HG02642 (cell line): ENCODE results near the gene DNAI2.

ENCODE experiments used
- ATAC-seq: cut with Tn5 transposase; IDR thresholded peaks from one replicate; pipeline ENCODE4 v1.9.1; 2021; ENCODE audit warnings: mild to moderate bottlenecking; ENCODE audit not compliant: unreplicated experiment, poor library complexity

DNAI2 gene, protein sequence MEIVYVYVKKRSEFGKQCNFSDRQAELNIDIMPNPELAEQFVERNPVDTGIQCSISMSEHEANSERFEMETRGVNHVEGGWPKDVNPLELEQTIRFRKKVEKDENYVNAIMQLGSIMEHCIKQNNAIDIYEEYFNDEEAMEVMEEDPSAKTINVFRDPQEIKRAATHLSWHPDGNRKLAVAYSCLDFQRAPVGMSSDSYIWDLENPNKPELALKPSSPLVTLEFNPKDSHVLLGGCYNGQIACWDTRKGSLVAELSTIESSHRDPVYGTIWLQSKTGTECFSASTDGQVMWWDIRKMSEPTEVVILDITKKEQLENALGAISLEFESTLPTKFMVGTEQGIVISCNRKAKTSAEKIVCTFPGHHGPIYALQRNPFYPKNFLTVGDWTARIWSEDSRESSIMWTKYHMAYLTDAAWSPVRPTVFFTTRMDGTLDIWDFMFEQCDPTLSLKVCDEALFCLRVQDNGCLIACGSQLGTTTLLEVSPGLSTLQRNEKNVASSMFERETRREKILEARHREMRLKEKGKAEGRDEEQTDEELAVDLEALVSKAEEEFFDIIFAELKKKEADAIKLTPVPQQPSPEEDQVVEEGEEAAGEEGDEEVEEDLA

DNA sequence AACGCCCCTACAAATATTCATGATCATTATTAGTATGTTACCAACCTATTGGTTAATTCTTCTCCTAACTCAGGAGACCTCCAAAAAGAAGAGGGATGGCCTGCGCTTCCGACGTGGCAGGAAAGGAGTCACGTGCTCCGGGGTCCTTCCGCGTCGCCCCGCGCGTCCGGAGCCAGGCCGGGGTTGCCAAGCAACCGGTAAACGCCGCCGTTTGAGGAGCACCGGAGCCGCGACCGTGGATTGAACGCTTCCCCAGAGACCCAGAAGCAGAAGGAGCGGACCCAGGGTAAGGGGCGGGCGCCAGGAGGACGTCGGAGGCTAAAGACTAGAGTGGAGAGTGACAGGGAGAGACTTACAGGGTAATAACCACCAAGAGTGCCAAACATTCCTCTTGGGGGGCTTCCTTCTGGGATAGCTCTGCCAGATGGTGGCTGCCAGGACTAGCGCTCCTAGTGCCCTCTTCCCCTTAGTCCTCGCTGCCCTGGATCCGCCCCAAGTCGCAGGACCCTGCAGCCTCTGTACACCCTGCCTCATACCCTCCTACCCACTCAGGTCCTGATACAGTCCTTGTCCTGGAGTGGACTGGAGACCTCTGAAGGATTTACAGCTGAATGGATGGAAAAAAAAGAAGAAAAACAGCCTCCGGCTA lies at the start of gene DNAI2:
TSS of gene DNAI2 (plus strand) at position 175 of the 649 bp plus-strand sequence. CDS start 7,584 bp downstream, outside the sequence.
- ATAC-seq, result no peak

DNA sequence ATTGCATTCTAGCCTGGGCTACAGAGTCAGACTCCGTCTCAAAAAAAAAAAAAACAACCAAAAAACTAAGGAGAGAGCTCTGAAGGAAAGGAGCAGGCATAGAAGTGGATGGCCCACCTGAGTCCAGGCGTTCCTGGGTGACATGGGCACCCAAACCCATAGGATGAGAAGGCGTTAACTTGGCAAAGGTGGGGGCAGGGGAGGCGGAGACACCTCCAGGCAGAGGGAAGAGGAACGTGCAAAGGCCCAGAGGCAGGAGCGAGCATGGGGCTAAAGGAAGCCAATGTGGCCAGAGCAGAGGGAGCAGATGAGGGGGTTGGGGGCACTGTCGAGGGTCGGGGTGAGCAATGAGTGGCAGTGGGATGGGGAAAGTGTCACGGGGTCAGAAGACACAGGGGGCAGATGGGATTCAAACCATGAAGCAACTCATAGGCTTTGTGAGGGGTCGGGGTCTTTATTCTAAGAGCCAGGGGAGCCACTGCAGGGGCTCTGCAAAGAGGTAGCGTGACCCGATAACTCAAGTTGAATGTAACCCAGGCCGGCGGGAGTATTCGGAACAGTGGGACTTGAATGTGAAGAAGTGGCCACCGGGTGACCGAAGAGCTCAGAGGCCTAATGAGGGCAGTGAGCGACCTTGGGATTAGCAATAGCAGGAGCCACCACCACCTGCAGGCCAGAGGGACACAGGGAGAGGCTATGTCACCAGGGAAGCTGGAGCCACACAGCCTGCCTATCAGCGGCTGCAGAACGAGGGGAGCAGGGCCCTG lies 48.9 kb upstream of the DNAI2 start:
- no peak for ATAC-seq

DNA sequence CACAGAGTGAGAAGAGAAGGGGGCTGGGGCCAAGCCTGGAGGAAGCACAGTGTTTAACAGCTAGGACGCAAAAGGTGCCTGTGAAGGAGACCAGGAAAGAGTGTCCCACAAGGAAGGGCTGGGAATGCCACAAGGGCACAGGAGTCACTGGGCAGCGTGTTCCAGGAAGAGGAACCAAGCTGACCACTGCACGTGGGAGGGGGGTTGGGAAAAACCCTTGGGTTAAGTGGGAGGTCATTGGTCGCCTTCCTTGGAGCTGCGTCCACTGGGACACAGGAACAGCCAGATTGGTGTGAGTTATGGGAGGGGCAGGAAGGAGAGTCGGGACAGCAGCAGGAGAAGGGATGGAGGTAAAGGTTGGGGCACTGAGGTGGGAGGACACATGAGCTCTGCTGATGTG lies 47.8 kb upstream of the DNAI2 start:
- ATAC-seq, result no peak

DNA sequence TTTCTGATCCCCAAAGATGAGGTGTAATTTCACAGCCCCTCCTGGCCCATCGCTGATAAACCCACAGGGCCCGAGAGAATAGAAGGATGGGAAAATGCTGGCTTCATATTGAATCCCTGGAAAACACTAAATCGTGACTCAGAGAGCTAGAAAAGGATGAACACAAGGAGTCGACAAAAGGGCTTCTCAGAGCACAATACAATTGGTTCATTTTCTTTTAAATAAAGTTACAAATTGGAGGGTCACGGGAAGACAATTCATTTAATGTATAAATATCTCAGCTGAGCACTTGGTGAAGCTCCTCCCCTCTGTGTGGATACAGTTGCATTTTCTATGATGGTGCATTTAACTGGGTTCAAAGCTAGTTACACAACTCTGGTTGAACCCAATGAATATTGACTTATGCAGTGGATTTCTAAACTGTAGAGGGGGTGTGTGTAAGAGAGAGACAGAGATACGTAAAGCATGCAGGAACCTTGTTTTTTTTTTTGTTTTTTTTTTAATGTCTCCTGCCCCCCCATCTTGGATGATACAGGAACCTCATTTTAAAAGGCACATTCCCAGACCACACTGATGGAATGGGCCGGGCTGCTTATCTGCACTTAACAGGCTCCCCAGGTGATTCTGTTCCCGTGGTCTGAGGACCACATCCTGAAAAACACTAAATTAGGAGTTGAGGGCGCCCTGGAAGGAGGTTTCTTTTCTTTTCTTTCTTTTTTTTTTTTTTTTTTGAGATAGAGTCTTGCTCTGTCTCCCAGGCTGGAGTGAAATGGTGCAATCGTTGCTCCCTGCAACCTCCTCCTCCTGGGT lies 46.6 kb upstream of the DNAI2 start:
- ATAC-seq, result no peak

DNA sequence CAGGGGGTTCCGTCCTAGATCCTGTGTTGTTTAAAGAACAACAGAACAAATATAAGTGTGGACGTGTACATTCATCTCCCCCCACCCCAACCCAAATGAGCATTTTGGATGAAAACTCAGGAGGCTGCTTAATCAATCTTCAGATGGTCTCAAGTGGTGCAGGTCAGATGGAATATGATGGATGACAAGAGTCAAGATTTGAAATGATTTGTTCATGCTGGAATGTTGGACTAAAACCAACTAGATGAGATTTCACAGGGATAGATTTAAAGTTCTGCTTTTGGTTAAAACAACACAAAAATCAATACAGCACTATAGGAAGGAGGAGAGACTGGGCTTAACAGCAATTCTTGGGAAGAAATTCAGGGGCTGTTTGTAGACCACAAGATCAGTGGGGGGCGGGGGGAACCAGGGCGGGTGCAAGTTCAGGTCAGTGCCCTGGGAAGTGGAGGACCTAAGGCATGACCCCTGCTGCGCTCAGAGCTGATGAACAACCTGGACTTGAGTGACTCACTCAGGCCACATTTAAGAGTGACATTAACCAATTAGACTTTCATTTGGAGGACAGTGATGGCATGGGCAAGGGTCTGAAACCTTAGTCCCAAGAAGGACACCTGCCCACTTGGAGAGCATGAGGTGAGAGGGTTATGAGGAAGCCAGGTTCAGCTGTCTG lies 45.6 kb upstream of the DNAI2 start:
- no peak for ATAC-seq

DNA sequence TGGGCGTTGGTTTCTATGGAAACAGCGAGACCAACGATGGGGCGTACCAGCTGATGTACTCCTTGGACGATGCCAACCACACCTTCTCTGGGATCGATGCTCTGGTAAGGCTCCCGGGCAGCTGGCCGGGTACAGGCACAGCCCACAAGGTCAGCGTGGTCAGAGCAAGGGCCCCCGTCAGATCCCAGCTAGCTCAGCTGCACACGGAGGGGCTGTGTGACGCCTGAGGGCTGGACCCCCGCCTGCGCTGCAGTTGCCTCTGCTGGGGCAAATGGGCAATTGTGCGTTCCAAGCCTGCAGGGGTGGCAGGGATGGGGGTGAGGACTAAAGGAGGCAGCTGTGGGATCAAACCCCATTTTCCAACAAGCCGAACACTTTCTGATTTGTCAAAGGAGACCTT lies 43.1 kb upstream of the DNAI2 start:
- no peak for ATAC-seq

DNA sequence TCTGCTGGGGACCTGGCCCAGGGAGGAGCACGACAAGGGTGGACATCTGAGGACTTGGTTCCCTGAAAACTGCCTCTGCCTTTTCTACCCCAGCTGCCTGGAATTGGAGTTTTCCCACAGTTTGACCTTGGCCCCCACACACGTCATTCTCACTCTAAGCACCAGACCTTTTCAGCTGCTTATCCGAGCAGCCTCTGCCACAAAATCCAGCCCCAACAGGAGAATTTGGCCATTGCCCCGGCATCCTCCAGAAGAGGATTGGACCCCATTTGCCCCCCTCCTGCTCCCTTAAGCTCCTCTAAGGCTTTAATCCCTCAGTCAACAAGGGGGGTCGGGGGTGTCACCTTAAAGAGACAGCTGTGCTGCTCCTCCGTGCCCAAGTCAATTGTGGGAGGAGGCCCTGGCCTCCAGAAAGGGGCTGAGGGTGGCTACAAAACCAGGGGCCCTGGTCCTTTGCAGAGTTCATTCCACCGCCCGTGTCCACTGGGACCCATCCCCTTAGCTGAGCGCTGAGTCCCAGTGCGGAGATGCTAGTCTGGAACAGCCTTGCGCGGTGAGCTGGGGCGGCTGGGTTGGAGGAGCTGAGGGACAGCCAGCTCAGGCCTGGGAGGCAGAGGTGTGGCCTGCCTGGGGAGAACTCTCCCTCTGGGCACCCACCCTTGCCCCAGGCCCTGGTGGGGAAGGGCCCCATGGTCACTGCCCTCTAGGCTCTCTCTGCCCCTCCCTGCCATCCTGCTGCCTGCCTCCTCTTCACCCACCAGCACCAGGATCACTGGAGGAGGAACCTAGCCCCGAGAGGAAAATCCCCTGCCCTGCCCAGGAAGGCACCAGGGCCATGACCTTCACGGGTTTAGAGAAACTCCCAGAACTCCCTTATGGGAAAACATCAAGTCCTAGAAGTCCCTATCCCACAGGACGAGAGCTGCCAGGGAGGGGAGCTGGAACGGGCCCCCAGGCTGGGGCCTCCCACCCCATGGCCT lies 41.8 kb upstream of the DNAI2 start:
- ATAC-seq, result no peak

DNA sequence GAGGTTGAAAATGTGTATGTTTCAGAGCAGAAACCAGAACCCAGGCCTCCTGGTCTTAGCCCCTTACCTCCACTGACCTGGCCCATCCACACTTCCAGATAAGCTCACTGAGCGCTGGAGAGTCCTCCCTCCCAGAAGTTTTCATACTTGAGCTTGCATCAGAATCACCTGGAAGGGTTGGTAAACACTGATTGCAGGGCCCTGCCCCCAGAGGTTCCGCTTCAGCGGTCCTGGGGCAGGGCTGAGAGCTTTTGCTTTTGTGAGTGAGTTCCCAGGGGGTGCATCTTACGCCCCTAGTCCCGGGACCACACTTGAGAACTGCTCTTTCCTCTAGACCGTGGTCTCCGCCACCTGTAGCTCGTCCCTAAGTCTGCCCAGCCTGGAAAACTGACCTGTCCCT lies 40.1 kb upstream of the DNAI2 start:
- no peak for ATAC-seq

DNA sequence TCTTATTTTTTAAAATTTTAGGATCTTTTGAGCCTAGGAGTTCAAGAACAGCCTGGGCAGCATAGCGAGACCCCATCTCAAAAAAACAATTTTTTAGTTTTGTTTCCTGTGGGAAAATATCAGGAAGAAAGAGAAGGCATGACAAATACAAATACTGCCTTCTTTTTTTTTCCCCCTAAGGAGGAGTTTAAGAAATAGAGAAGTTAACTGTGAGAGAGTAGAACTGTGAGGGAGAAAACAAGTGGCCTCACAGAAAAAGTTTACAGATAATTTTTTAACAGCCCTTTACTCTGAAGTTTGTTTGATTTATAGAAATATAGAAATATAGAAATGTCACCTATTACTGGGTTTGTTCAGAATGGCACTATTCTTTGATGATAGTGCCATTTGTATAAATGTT lies 39.5 kb upstream of the DNAI2 start:
- ATAC-seq, result no peak

DNA sequence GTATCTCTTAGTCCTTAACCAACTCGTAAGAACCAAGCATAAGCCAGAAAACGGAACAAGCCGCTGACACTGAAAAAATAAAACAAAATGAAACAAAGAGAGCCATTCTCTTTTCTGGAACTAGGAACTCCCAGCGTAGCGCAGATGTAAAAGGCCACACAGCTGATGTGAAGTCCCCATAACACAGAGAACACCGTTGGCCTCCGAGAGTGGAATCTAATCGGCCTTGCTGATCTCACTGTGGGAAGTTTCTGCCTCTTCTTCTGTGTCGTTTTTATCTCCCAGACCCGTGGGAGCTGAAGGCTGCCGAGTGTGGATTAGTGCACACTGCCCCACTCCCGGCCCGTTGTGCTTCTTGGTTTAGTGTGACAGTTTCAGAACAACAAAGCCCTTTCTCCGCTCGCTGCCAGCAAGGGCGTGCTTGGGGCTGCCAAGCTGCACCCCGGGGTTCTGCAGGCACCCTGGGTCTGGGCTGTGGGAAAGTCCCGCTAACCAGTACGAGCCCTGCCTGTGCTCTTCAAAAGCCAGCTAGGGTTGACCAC lies 38.9 kb upstream of the DNAI2 start:
- no peak for ATAC-seq

DNA sequence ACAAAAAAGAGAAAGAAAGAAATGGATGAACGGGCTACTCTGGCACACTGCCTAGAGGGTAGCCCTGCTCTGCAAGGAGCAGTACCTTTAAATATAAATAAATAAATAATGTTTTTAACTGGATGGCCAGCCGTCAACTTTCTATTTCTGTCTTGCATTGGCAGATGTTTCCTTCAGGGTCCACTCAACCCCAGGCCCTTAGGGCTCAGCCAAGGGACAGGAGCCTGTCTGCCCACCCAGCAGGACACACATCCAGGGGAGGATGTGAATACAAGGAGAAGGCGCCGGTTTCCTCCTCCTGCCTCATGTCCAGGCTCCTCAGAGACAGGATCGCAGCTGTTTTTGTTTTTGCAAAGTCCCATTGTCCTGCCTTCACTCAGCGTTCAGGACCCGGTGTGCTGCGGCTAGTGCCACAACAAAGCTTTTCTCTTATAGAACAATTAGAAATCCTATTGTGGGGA lies 38.1 kb upstream of the DNAI2 start:
- ATAC-seq, result no peak

DNA sequence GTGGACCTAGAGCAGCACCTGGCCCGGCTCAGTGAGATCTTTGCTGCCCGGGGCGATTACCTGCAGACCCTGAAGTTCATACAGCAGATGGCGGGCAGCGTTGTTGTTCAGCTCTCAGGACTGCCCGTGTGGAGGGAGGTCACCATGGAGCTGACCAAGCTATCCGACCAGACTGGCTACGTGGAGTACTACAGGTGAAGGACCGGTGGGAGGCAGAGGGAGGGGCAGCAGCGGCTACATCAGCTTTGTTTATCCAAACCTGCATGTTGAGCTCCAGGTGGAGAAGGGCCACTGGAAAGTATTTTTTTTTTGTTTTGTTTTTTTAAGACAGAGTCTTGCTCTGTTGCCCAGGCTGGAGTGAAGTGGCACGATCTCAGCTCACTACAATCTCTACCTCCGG lies 36.7 kb upstream of the DNAI2 start:
- no peak for ATAC-seq

DNA sequence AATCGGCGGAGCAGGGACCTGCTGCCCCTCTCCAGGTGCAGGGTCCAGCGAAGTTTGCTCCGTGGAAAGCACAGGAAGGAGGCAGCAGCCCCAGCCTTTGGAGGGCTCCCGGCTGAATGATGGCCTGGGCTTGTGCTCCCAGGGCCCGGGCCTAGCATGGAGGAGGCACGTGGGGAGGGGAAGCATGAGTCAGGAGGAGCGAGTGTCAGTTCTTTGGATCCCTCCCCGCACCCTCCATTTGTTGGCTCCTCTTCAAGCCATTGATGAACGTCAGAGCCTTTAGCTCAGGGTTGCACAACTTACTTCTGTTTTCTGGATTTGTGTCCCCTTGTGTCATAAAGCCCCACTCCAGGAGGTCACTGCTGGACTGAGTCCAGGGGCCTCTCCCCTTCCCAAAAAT lies 34.9 kb upstream of the DNAI2 start:
- ATAC-seq, result no peak

DNA sequence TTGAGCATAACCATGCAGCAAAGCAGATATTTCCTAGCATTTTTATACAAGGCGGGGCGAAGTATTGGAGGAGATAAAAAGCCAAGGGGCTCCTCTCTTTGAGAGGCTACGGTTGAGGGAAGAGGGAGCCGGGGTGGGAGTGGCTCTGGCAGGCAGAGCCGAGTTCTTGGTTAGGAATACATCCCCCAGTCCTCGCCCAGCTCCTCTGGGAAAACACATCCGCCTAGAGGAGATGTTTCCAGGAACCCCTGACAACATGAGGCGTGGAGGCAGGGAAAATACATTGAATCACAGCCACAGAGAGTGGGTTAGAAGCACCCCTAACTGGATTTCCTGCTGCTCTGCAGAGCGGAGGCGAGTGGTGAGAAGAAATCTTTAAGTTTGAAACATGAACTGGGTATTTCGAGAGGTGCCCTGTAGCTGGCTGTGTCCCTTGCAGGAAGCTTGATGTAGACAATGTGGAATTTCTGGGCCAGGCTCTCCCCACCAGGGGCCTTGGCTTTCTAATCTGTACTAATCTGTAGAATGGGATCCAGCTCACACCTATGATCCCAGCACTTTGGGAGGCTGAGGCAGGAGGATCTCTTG lies 33.3 kb upstream of the DNAI2 start:
- no peak for ATAC-seq

DNA sequence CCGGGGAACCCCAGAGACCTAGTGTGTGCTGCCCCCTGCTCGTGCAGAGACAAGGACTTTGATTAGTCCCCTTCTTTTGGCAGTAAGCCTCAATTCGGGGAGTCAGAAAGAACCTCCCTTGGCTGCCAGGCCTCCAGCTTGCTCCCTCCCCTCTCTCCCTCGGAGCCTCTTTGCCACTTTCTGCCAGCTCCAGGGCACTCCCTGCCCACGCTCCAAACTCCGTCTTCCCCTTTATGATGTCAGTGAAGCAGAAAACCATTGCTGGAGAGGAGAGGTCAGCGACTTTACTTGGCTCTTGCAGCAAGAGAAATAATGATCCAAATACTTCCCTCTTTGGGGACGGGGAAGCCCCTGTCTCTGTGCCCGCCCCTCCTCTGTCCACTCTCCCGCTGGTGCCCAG lies 32.6 kb upstream of the DNAI2 start:
- no peak for ATAC-seq

DNA sequence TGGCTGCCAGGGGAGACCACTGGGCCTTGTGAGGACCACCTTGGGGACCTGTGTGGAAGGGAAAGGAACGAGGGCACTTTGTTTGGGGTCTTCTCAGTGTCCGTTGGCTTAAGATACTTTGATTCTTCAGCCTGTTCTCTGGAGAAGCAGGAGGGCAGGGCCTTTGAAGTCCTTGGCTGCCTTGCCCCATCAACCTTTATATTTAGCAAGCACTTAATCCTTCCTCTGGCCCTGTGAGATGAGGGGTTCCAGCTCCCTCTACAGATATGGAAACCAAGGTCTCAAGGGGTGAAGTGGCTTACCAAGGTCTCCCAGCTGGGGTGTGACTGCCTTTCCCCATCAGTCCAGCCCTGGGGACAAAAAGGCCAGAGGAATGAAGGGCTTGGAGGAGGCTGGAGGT lies 32.2 kb upstream of the DNAI2 start:
- no peak for ATAC-seq

DNA sequence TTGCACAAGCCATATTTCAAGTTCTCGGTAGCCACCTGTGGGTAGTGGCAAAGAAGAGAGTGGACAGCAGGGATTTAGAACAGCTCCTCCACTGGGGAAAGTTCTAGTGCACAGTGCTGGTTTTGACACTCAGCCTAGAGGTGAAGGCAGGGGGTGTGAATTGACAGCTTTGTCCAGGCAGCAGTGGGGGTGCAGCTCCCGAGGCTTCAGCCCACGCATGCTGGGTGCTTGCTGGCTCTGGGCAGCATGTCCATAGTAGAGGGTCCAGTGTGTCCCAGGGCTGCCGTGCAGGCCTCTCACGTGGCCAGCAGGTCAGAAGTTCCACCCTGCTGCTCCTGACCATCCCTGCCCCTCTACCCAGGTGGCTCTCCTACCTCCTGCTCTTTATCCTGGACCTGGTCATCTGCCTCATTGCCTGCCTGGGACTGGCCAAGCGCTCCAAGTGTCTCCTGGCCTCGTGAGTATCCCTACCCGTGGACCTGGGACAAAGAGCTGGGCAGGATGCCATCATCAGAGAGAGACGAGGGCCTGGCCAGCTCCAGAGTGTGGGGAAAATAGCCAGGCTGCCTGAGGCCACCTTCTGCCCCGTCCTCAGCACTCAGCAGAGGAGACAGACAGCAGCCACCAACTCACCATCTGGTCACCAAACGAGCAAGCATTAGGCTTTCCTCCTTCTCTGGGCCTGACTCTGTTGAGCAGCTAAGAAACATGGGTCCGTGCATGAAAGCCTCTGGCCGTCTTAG lies 30.9 kb upstream of the DNAI2 start:
- ATAC-seq, result no peak
